ENCODE measurements around the gene SPRY4.

- TF ChIP-seq CTCF (IDR thresholded peaks at IDR 0.05; ENCODE audit: low read length) (no peak), EZH2phosphoT487 (IDR thresholded peaks at IDR 0.05; ENCODE audit: low read length) (no peak), EZH2 (optimal IDR thresholded peaks at IDR 0.05; ENCODE audit: low read depth, low read length) (no peak)
Observed at GRCh38 chr5:142320851-142321560, 3.8 kb downstream of the SPRY4 start.
